OCI-LY3 (cell line): ENCODE data around the gene CLSTN2.

Experiments
- H2AFZ ChIP-seq: fragments of 200-600, 300-600 bp; shearing (Covaris generic); 2 replicates; pipeline ENCODE4 v1.6.0; 2014; ENCODE audit warnings: antibody characterized with exemption, low read depth, low read length
- H3K27ac ChIP-seq: fragments of 200-600, 300-600 bp; sonication (generic); 2 replicates; pipeline ENCODE4 v1.5.1; 2014; ENCODE audit warnings: mild to moderate bottlenecking, low read length, moderate library complexity, mixed read lengths
- H3K27me3 ChIP-seq: fragments of 200-600, 300-600 bp; sonication (generic); 2 replicates; pipeline ENCODE4 v1.6.1; 2014; ENCODE audit warnings: low read depth, low read length, mixed read lengths
- H3K36me3 ChIP-seq: fragments of 200-600, 300-600 bp; sonication (generic); replicated peaks from 2 replicates; pipeline ENCODE3; 2014; ENCODE audit warnings: low read depth, low read length, mixed read lengths
- H3K4me1 ChIP-seq: fragments of 300-600, 200-600 bp; sonication (generic); 2 replicates; pipeline ENCODE4 v1.6.1; 2014; ENCODE audit warnings: low read length, mixed read lengths
- H3K4me2 ChIP-seq: fragments of 200-600, 300-600 bp; sonication (generic); 2 replicates; pipeline ENCODE4 v1.6.1; 2014; ENCODE audit warnings: low read length, mixed read lengths
- H3K4me3 ChIP-seq: fragments of 300-600, 200-600 bp; sonication (generic); 2 replicates; pipeline ENCODE4 v1.5.1; 2014; ENCODE audit warnings: antibody characterized with exemption, mild to moderate bottlenecking, low read length, moderate library complexity
- H3K79me2 ChIP-seq: fragments of 300-600, 200-600 bp; shearing (Covaris generic); 2 replicates; pipeline ENCODE4 v1.6.1; 2014; ENCODE audit warnings: mild to moderate bottlenecking, low read length, mixed read lengths
- H3K9ac ChIP-seq: fragments of 300-600, 200-600 bp; shearing (Covaris generic); 2 replicates; pipeline ENCODE4 v1.6.0; 2014; ENCODE audit warnings: mild to moderate bottlenecking, low read length, moderate library complexity
- H3K9me3 ChIP-seq: fragments of 200-600, 300-600 bp; shearing (Covaris generic); 2 replicates; pipeline ENCODE4 v1.6.1; 2014; ENCODE audit warnings: low read length, mixed read lengths; ENCODE audit not compliant: insufficient read depth
- H4K20me1 ChIP-seq: fragments of 200-600, 300-600 bp; sonication (generic); 2 replicates; pipeline ENCODE4 v1.6.1; 2016; ENCODE audit warnings: low read length, mixed read lengths; ENCODE audit not compliant: insufficient read depth
- EZH2phosphoT487 ChIP-seq: fragments of 200-600 bp; shearing (Covaris generic); IDR thresholded peaks from 2 replicates; pipeline ENCODE4 v1.6.1; 2018; ENCODE audit warnings: antibody characterized with exemption, mixed run types, low read depth
- TF ChIP-seq, protein P1 (sequence below): fragments of 200-600, 300-600 bp; sonication (generic); IDR thresholded peaks from 2 replicates; pipeline ENCODE4 v1.5.1; 2014; ENCODE audit warnings: antibody characterized with exemption, low read length, low read depth

Gene CLSTN2

DNA sequence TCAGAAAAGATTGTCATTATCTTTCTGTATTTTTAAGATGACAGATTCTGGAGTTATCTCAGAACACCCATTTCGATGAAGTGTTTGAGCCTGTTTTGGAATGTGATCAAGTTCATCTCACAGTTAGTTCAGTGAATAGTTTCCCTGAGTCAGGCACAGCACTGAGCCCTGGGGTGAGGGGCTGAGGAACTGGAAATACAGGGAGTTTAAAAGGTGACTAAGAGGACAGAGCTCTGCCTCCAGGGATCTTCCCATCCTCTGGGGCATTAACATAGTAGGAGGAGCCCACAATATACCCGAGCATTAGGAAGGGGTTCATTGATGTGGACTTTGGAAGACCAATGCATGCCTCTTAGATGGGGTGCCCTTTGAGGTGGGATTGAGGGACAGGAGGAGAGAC, 355.1 kb downstream of the CLSTN2 start:
- TF ChIP-seq EZH2phosphoT487 = no peak
- TF ChIP-seq, protein P1, sequence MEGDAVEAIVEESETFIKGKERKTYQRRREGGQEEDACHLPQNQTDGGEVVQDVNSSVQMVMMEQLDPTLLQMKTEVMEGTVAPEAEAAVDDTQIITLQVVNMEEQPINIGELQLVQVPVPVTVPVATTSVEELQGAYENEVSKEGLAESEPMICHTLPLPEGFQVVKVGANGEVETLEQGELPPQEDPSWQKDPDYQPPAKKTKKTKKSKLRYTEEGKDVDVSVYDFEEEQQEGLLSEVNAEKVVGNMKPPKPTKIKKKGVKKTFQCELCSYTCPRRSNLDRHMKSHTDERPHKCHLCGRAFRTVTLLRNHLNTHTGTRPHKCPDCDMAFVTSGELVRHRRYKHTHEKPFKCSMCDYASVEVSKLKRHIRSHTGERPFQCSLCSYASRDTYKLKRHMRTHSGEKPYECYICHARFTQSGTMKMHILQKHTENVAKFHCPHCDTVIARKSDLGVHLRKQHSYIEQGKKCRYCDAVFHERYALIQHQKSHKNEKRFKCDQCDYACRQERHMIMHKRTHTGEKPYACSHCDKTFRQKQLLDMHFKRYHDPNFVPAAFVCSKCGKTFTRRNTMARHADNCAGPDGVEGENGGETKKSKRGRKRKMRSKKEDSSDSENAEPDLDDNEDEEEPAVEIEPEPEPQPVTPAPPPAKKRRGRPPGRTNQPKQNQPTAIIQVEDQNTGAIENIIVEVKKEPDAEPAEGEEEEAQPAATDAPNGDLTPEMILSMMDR = no peak
- Histone ChIP-seq H3K4me1 (no peaks in the 10 kb centered on the region), H3K9me3 (no peaks in the 10 kb centered on the region), H3K4me3 (no peak overlapping the region), H3K9ac (no peak overlapping the region), H3K27ac (no peak overlapping the region), H3K4me2 (no peak overlapping the region), H3K79me2 (no peaks in the 10 kb centered on the region), H2AFZ (no peak overlapping the region), H3K27me3 (peaks cover 17% of the 10 kb centered on the region), H4K20me1 (no peaks in the 10 kb centered on the region), H3K36me3 (no peaks in the 10 kb centered on the region)

DNA sequence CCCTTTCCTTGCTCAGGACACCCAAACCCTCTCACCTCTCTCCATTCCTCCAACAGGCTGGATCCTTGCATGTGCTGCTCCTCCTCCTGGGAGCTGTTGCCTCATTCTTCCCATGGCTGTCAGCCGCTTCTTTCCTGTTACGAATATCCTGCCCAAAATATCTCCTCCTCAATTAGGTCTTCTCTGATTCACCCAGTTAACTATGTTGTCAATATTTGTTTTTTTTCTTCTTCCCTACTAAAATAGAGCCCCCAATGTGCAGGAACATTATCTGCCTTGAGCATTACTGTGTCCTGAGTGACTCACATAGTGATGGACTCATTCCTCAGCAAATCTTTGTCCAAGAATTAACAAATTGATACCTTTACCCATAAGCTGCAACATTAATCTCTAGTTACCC, 357.2 kb downstream of the CLSTN2 start:
- TF ChIP-seq, protein P1 = no peak
- no peak for TF ChIP-seq EZH2phosphoT487
- Histone ChIP-seq H3K4me1 (no peaks in the 10 kb centered on the region), H3K79me2 (no peaks in the 10 kb centered on the region), H3K36me3 (no peaks in the 10 kb centered on the region), H2AFZ (no peak overlapping the region), H3K9me3 (no peaks in the 10 kb centered on the region), H3K4me2 (no peak overlapping the region), H4K20me1 (no peaks in the 10 kb centered on the region), H3K27ac (no peak overlapping the region), H3K9ac (no peak overlapping the region), H3K4me3 (no peak overlapping the region), H3K27me3 (peaks cover 12% of the 10 kb centered on the region)

DNA sequence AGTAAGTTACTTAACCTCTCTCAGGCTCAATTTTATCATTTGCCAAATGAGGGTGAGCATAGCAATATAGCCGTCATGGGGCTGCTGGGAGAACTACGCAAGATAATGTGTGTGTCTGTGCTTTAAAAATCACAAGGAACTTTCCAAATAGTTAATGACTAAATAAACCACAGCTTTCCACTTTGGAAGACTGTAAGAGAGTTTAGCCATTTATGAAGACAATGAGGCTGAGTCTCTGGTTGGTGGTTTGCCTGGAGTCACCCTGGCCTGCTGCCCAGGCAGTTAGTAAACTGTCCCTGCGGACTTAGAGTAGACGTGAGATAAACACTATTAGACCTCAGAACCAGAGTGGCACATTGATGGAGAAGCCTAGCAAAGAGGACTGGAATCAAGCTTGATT, 357.7 kb downstream of the CLSTN2 start:
- H4K20me1 ChIP-seq = no peaks in the 10 kb centered on the region
- no peak overlapping the region for H3K4me3 ChIP-seq
- no peaks in the 10 kb centered on the region for H3K4me1 ChIP-seq
- no peaks in the 10 kb centered on the region for H3K79me2 ChIP-seq
- no peak overlapping the region for H3K27ac ChIP-seq
- H3K9ac ChIP-seq = no peak overlapping the region
- no peak for TF ChIP-seq EZH2phosphoT487
- TF ChIP-seq, protein P1 = no peak
- H3K36me3 ChIP-seq = no peaks in the 10 kb centered on the region
- H2AFZ ChIP-seq = no peak overlapping the region
- H3K4me2 ChIP-seq = no peak overlapping the region
- H3K9me3 ChIP-seq = no peaks in the 10 kb centered on the region
- peaks cover 8% of the 10 kb centered on the region for H3K27me3 ChIP-seq

DNA sequence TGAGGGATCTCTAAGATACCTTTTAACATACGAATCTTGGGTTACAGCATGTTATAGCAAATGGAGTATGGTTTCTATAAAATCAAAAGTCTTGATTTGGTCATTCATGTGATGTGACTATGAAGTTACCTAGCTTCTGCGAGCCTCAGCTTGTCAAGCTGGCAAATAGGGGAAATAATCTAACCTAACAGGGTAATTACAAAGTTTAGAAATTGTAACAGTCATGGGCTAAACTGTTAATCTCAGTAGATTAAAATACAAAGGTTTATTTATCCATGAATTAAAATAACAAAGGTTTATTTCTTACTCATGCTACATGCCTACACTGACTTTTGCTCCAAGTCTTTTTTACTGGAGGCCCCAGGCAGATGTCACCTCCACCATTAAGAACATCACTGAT, 359.1 kb downstream of the CLSTN2 start:
- H3K4me3 ChIP-seq = no peak overlapping the region
- no peak overlapping the region for H3K27ac ChIP-seq
- no peaks in the 10 kb centered on the region for H3K9me3 ChIP-seq
- no peaks in the 10 kb centered on the region for H4K20me1 ChIP-seq
- H3K79me2 ChIP-seq = no peaks in the 10 kb centered on the region
- H3K4me2 ChIP-seq = no peak overlapping the region
- no peak for TF ChIP-seq EZH2phosphoT487
- TF ChIP-seq, protein P1 = no peak
- no peak overlapping the region for H3K9ac ChIP-seq
- H3K4me1 ChIP-seq = no peaks in the 10 kb centered on the region
- H3K27me3 ChIP-seq = no peaks in the 10 kb centered on the region
- no peaks in the 10 kb centered on the region for H3K36me3 ChIP-seq
- H2AFZ ChIP-seq = no peak overlapping the region
